Loucy (cell line): ENCODE measurements around the gene PECR.

Experiments used
- EZH2phosphoT487 ChIP-seq: fragments of 200-600 bp; IDR thresholded peaks from 2 replicates; pipeline ENCODE4 v1.6.1; 2018; ENCODE audit warnings: antibody characterized with exemption, mild to moderate bottlenecking, moderate library complexity, borderline replicate concordance
- TF ChIP-seq, protein P1 (sequence below): fragments of 200-600 bp; sonication (generic); conservative IDR thresholded peaks from 2 replicates; pipeline ENCODE4 v1.5.1; 2014; ENCODE audit warnings: mild to moderate bottlenecking, antibody characterized with exemption, low read length

DNA sequence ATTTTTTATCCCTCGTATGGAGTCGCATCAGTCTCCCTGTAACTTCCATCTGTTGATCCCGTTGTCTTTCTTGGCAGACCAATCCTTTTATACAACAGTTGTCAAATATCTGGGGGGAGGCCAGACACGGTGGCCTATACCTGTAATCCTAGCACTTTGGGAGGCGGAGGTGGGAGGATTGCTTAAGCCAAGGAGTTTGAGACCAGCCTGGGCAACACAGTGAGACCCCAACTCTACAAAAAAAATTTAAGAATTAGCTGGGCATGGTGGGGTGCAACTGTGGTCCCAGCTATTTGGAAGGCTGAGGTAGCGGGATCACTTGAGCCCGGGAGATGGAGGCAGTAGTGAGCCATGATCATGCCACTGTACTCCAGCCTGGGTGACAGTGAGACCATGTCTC, 29.5 kb upstream of the PECR start:
- TF ChIP-seq, protein P1, sequence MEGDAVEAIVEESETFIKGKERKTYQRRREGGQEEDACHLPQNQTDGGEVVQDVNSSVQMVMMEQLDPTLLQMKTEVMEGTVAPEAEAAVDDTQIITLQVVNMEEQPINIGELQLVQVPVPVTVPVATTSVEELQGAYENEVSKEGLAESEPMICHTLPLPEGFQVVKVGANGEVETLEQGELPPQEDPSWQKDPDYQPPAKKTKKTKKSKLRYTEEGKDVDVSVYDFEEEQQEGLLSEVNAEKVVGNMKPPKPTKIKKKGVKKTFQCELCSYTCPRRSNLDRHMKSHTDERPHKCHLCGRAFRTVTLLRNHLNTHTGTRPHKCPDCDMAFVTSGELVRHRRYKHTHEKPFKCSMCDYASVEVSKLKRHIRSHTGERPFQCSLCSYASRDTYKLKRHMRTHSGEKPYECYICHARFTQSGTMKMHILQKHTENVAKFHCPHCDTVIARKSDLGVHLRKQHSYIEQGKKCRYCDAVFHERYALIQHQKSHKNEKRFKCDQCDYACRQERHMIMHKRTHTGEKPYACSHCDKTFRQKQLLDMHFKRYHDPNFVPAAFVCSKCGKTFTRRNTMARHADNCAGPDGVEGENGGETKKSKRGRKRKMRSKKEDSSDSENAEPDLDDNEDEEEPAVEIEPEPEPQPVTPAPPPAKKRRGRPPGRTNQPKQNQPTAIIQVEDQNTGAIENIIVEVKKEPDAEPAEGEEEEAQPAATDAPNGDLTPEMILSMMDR = no peak; the same call in 1 of the 2 replicates
- TF ChIP-seq EZH2phosphoT487 = no peak
